HCEC 1CT (cell line): Measurements from ENCODE around the gene CFDP1.

Experiments
- DNase-seq: peaks from one replicate; pipeline ENCODE4 v3.0.0-alpha.2; 2017

Gene CFDP1

GRCh38 chr16:75432828-75433731 lies at the start of gene CFDP1:
TSS of gene CFDP1 (minus strand) at chr16:75433503. CDS start at chr16:75433352, 151 bp downstream.
- DNase-seq = peak; percentile 94

DNA sequence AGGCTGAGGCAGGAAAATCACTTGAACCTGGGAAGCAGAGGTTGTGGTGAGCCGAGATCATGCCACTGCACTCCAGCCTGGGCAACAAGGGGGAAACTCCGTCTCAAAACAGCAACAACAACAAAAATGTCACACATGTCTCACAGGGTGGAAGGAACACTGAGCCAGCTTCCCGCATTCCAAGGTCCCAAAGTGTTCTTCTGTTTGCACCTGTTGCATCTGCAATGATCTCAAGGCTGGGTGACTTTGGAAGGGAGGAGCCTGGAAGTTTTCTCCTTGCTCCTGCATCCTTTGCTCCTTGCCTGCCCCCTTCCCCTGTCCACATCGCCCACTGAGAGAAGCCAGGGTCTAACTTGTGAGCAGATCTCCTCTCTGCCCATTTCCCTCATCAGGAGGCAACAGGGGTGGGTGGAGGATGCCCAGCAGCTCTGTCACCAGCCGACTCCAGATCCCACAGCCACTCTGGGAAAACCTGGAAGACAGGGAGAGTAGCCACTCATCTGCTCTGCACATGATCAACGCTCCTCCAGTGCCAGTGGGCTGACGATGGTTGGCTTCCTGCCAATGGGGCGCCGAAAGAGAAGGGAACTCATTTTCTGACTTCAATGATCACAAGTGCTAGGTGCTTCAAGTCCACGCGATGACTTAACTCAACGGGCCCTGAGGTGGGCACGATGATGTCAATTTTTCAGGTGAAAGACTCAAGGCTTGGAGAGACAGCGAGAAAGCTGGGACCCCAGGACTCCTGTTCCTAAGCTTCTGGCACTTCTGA lies 49.3 kb upstream of the CFDP1 start:
- DNase-seq = no peak

DNA sequence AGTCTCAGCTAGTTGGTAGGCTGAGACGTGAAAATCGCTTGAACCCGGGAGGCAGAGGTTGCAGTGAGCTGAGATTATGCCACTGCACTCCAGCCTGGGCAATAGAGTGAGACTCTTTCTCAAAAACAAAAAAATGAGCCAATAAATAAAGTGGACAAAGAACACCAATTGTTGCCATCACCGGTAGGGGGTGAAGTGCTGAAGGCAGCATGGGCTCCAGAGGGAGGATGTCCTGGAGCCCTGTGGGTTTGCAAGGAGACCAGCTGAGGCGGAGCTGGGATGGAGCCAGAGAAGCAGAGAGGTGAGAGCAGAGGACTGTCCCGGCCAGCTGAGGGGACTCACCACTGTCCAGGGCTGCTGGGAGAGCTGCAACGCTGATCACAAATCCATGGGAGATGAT lies 48.2 kb upstream of the CFDP1 start:
- DNase-seq = no peak

- DNase-seq = no peak
Measured at GRCh38 chr16:75479421-75479990, 46.2 kb upstream of the CFDP1 start.

- DNase-seq = no peak
Measured at GRCh38 chr16:75478480-75479345, 45.4 kb upstream of the CFDP1 start.

DNA sequence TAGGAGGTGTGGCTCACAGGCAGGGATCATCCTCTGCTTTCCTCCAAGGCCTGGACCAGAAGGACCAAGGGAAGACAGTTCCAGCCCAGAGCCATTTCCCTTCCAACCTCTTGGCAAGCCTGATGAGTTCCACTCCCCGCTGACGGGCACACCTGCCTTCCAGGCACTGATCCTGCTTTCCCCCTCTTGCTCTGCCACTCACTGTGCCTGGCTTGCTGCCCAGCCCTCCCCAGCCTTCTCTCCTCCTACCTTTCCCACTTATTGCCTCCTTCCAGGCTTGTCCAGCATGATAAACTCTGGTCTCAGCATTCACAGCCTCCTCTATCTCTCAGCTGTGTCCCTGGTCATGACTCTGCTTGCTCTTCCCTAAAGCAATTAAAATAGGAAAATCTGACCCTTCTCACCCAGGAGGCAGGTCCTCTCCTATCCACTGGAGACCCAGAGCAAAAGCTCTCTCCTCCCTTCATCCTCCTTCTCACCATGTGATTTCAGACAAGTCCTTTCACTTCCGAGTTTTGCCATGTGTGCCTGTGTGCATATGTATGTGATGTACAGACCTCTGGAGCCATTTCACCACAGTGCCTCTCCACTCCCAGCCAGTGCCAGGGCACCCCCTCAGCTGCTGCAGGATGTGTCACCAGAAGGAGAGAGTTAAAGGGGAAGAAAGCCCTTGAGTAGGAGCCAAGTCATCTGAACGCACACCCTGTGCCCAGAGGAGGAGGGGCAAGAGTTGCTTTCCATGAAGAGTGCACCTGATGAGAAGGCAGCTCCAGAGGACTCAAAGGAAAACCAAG lies 44.6 kb upstream of the CFDP1 start:
- no peak for DNase-seq

- no peak for DNase-seq
Measured at GRCh38 chr16:75476817-75477216, 43.5 kb upstream of the CFDP1 start.

- DNase-seq = no peak
Measured at GRCh38 chr16:75475420-75475847, 42.1 kb upstream of the CFDP1 start.

- no peak for DNase-seq
Measured at GRCh38 chr16:75472908-75473877, 39.9 kb upstream of the CFDP1 start.

DNA sequence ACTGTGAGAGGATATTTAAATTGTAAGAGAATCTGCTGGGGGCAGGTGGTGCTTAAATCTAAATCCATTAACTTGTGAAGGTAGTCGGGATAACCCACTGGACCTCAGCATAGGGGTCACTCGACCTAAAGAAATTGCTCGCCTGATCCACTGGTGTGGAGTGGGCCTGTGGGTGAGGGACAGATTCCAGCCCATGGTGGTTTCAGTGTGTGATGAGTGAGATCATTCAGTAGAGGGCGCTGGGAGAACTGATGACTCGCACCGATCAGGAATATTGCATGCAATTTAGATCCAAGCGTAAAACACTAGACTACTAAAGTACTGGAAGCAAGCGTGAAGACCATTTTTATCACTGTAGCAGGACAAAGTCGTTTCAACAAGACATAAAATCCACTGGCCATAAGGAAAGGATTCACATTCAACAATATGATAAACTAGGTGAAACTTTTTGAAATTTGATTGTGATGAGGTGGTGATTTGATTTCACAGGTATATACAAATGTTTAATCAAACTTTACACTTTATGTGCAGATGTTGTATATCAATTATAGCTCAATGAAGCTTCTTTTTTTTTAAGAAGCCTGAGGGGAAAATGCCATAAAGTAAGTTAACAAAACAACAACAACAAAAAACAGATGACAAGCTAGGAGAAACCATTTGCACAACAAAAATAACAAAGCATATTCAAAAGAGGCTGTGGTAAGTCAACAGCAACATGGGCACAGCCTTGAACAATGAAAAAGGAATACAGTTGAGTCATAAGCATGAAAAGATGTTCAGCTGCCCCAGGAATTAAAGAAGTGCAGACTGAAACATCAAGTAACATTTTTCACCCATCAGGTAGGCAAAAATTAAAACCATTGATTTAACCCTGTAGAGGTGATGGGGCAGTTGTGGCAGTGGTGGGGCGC lies 38.7 kb upstream of the CFDP1 start:
- DNase-seq = peak; percentile 53

GRCh38 chr16:75466760-75467159 lies 33.5 kb upstream of the CFDP1 start:
- no peak for DNase-seq

DNA sequence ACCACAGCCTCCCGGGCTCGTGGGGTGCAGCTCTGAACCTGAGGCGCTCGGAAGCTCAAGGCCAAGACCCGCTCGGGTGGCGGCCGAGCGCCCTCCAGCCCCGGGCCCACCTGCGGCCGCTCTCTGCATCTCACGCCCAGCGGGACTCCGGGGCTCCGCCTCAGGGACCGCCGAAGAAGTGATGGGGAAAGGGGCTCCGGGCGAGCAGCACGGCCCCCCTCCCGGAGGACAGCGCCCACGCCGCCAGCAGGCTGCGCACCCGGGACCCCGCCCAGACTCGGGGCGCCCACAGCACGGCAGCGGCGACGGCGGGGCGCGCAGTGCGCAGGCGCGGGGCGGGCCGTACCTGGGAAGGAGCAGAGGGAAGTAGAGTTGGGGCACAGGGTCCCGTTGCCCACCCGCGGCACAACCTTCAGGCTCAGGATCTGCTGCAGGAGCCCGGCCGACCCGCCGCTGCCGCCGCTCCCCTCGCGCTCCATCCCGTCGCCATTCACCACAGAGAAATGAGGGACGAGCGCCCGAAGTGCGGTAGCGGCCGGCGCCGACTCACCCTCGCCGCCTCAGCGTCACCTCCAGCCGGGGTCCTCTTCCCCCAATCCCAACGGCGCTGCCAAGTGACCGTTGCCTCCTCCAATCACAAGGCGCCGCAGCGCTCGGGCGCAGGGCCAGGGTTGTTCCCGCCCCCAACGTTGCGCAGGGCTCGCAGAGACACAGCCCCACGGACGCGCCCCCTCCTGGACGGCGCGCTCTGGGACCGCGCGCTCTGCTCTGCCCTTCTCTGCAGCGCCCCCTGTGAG lies 31.0 kb upstream of the CFDP1 start, which contains the start of gene TMEM170A:
TMEM170A (minus strand) TSS at position 568 of the 797 bp plus-strand sequence; CDS start at position 479, 89 bp downstream.
- peak; percentile 97 for DNase-seq

DNA sequence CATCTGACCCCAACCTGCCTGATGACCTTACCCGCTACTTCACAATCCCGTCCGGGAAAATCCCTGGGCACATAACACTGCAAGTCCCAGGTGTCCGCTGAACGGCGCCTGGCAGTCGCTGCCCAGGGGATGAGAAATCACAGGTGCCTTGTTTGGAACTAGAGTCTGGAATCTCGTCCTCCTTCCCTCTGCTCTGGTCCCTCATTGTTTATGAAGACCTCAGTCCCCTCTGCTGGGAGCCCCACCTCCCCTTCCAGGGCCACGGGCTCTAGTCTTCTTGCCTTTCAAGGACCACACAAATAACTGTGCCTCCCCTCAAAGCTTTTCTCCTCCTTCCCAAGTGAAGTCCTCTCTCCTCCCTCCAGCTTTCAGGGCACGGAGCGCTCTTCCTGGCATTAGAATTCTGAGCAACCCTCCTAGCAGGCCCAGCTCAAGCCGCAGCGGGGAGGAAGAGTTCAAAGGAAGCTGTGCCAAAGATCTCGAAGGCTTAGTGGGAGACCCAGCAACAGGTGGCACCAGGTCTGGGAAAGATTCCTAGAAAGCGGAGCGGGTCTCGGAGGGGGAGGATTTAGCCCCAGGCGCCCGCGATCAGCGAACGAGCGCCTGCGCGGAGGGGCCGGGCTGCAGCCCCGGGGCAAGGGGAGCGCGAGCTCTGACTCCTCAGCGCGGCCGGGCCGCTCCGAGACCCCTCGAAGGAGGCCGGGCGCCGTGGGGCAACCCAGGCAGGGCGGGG lies 30.3 kb upstream of the CFDP1 start:
- DNase-seq = peak; percentile 12

GRCh38 chr16:75462806-75463205 lies 29.5 kb upstream of the CFDP1 start:
- no peak for DNase-seq

DNA sequence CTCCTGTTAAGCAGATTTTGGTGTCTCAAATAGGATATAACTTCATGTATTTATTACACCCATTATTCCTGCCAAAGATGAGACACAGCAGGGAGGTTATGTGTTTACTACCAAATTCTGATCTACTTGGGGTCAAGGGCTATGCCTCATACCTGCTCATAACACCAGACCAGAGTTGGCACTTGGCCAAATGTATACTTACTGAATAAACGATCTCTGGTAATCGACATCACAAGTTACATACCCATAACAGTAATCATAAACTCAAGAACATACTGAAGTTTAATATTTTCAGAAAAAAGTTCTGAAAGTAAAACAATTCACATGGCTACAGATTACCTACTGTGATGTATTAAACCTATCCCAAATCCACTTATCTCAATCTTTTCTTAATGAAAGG lies 28.3 kb upstream of the CFDP1 start:
- DNase-seq = no peak

- no peak for DNase-seq
Measured at GRCh38 chr16:75460446-75460845, 27.1 kb upstream of the CFDP1 start.

DNA sequence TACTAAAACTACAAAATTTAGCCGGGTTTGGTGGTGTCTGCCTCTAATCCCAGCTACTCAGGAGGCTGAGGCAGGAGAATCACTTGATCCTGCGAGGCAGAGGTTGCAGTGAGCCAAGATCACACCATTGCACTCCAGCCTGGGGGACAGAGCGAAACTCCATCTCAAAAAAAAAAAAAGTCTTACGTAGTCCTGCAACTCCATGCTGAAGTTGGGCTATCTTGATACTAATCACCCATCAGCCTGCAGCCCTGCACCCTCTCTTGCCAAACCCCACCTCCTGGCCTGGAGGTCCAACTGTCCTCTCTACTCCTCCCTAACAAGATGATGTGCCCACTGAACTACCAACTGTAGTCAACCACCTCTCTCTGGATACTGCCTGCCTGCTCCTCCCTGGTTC lies 26.4 kb upstream of the CFDP1 start:
- DNase-seq = no peak

DNA sequence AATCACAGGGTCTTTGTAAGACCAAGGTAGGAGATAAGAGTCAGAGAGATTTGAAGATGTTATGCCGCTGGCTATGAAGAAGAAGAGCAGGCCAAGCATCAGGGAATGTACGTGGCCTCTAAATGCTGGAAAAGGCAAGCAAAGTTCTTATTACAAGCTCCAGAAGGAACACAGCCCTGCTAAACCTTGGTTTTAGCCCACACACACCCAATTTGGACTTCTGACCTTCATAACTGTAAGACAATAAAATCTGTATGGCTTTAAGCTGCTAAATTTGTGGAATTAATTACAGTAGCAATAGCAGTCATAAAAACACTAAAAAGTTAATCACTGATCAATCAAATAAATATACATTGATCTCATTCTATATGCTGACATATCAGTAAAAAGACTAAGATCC lies 25.1 kb upstream of the CFDP1 start:
- no peak for DNase-seq
